Subcutaneous abdominal adipose tissue (tissue), 5 donors: Measurements from ENCODE around the gene FADS6.
"Not testable (repeated sequence)": the region's sequence is repeated elsewhere in the genome, so short reads cannot be mapped to it uniquely, and the experiment has no call there.

Experiments
- H3K27ac ChIP-seq: one replicate; pipeline ENCODE4 v1.7.0; 2013; ENCODE audit warnings: low read depth, mild to moderate bottlenecking, inconsistent platforms, low read length, moderate library complexity
- H3K27me3 ChIP-seq, 5 donors: one replicate each; pipeline ENCODE4 v1.7.0; 2013; ENCODE audit warnings: low read length in 5 of 5, inconsistent platforms in 1 of 5; ENCODE audit not compliant: control insufficient read depth in 5 of 5, insufficient read depth in 4 of 5
- H3K36me3 ChIP-seq, 5 donors: one replicate each; pipeline ENCODE4 v1.7.0; 2013; ENCODE audit warnings: low read length in 5 of 5; ENCODE audit not compliant: control insufficient read depth in 5 of 5, insufficient read depth in 5 of 5
- H3K4me1 ChIP-seq, 5 donors: one replicate each; pipeline ENCODE4 v1.7.0; 2013; ENCODE audit warnings: low read length in 5 of 5, mild to moderate bottlenecking in 3 of 5, moderate library complexity in 1 of 5; ENCODE audit not compliant: control insufficient read depth in 5 of 5, insufficient read depth in 5 of 5
- H3K4me3 ChIP-seq, 5 donors: one replicate each; pipeline ENCODE4 v1.7.0; 2013; ENCODE audit warnings: low read length in 5 of 5, low read depth in 1 of 5
- H3K9ac ChIP-seq, 5 donors: one replicate each; pipeline ENCODE4 v1.7.0; 2013; ENCODE audit warnings: low read length in 5 of 5, mild to moderate bottlenecking in 4 of 5, moderate library complexity in 3 of 5
- H3K9me3 ChIP-seq, 5 donors: one replicate each; pipeline ENCODE4 v1.7.0; 2013; ENCODE audit warnings: low read length in 5 of 5; ENCODE audit not compliant: control insufficient read depth in 5 of 5
- donor health status: healthy.
- donor health status: healthy.
- donor health status: healthy.
- donor health status: healthy.
- donor health status: healthy.

The FADS6 gene

DNA sequence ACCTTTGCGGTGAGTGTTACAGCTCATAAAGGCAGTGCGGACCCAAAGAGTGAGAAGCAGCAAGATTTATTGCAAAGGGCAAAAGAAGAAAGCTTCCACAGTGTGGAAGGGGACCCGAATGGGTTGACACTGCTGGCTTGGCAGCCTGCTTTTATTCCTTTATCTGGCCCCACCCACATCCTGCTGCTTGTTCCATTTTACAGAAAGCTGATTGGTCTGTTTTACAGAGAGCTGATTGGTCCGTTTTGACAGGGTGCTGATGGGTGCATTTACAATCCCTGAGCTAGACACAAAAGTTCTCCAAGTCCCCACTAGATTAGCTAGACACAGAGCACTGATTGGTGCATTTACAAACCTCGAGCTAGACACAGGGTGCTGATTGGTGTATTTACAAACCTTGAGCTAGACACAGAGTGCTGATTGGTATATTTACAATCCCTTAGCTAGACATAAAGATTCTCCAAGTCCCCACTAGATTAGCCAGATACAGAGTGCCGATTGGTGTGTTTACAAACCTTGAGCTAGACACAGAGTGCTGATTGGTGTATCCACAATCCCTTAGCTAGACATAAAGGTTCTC, 12.9 kb upstream of the FADS6 start:
- H3K9ac ChIP-seq, H3K36me3 ChIP-seq, H3K4me1 ChIP-seq, H3K4me3 ChIP-seq, H3K9me3 ChIP-seq, H3K27ac ChIP-seq: not testable (repeated sequence)
- peaks cover 13 to 24% (median 18%) of the 10 kb centered on the region in 5 donors for H3K27me3 ChIP-seq

DNA sequence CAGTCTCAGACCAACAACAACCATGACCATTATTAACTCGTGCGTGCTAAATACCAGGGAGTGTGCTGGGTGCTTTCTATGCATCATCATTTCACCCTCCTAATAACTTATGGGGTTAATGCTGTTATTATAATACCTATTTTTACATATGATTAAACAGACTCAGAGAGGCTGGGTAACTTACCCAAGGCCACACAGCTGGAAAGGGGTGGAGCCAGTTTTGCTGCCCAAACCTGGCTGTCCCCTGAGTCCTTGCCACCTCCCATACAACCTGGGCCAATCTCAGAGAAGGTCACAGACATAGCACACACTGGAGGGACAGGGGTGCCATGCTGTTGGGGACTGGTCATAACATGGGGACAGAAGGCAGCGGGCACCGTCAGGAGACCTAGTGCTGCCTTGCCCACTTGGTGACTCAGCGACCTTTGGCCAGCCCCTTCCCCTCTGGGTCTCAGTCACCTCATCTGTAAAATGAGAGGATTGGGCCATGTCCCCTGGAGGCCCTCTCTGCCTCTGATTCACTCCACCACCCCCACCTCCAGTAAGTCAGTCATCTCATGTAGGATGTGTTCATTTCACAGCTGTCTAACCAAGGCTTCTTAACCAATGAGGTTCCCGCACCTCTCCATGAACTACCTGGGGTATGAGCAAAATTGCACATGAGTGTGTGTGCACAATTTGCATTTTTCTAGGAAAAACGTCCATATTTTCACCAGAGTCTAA, 11.4 kb upstream of the FADS6 start:
- Histone ChIP-seq H3K27ac (no peak overlapping the region), H3K4me1 (no peaks in the 10 kb centered on the region), H3K4me3 (no peak overlapping the region), H3K27me3 (peaks cover 13 to 25% (median 24%) of the 10 kb centered on the region in 5 donors), H3K9me3 (no peaks in the 10 kb centered on the region), H3K9ac (no peak overlapping the region), H3K36me3 (no peaks in the 10 kb centered on the region)

DNA sequence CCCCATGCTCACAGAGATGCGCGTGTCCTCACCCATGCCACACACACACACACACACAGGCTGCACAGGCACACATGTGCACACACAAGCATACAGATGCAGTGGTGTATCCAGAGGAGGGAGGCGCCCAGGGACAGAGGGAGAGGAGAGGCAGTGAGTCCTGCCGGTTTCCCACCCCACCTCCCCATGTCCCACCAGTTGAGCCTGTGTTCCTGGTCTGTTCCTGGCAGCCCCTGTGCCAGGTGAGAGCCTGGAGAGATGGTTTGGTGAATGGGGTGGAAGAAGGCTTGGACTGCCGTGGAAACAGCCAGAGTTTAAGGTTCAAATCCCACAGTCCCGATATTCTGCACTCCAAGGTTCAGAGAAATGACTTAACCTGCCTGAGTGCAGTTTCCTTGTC, 10.2 kb upstream of the FADS6 start:
- Histone ChIP-seq H3K9ac (no peak overlapping the region), H3K4me3 (no peak overlapping the region), H3K9me3 (no peaks in the 10 kb centered on the region), H3K27ac (no peak overlapping the region), H3K27me3 (peaks cover 11 to 25% (median 24%) of the 10 kb centered on the region in 5 donors), H3K4me1 (no peaks in the 10 kb centered on the region), H3K36me3 (no peaks in the 10 kb centered on the region)

DNA sequence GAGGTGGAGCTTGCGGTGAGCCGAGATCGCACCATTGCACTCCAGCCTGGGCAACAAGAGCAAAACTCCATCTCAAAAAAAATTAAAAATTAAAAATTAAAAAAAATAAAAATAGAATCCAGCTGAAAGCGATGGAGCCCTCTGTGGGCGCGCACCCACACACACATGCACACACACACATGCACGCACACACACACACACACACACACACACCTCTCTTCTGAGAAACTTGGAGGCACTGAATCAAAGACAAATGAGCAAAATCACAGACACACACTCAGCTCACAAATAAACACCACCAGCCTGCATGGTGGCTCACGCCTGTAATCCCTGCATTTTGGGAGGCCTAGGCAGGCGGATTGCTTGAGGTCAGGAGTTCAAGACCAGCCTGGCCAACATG, 9.6 kb upstream of the FADS6 start:
- H3K4me3 ChIP-seq = no peak overlapping the region
- no peak overlapping the region for H3K9ac ChIP-seq
- H3K27ac ChIP-seq = no peak overlapping the region
- H3K27me3 ChIP-seq = peaks cover 11 to 25% (median 24%) of the 10 kb centered on the region in 5 donors
- H3K4me1 ChIP-seq = no peaks in the 10 kb centered on the region
- H3K36me3 ChIP-seq = no peaks in the 10 kb centered on the region
- no peaks in the 10 kb centered on the region for H3K9me3 ChIP-seq

DNA sequence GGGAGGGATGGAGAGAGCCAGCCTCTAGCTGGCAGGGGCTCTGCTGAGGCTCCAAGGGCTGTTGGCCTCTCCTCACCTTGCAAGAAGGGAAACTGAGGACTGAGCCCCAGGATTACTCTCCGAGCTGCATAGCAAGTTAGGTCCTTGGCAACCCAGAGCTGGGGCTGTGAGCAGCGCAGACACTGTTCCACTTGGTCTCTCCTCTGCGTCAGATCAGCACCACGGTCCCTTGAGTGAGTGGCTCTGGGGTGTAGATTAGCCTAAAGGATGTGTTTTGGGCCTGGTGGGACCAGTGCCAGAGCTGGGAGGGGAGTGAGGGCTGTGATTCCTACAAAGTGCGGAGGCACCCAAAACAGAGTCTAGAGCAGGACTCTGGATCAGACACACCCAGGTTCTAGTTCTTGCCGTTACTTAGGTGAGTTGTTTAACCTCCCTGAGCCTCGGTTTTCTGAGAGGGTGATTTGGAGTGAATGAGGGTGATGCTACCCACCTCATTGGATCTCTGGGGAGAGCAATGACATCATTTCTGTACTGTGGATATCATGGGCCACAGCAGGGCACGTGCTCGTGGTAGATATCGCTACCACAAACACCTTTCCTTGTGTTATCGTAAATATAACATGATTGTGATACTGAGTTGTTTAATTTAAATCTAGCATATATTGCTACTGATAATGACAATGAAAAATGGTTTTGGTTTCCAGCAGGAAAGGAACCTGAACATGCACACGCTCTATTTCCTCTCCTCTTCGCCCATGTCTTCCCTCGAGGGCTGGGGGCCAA, 8.1 kb upstream of the FADS6 start:
- H3K27me3 ChIP-seq = peaks cover 11 to 27% (median 24%) of the 10 kb centered on the region in 5 donors
- no peaks in the 10 kb centered on the region for H3K4me1 ChIP-seq
- H3K36me3 ChIP-seq = no peaks in the 10 kb centered on the region
- no peak overlapping the region for H3K4me3 ChIP-seq
- H3K27ac ChIP-seq = no peak overlapping the region
- no peaks in the 10 kb centered on the region for H3K9me3 ChIP-seq
- H3K9ac ChIP-seq = no peak overlapping the region

DNA sequence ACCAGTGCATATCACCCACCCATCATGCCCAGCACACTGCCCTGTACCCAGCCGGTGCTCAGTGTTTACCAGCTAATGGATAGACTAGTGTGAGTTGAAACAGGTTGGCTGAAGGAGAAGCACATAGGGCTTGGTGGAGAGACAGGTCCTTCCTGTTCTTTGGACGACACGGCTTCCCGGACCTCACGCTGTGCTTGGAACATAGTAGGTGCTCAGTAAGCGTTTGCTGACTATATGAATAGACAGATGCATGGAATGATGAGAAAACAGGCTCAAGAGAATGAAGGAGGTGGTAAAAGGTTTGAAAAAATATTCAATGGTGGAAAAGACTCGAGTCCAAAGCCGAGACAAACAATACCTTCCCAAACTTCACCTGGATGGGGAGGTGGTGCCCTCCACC, 6.8 kb upstream of the FADS6 start:
- H3K4me3 ChIP-seq = no peak overlapping the region
- H3K27ac ChIP-seq = no peak overlapping the region
- H3K9me3 ChIP-seq = no peaks in the 10 kb centered on the region
- H3K36me3 ChIP-seq = no peaks in the 10 kb centered on the region
- H3K27me3 ChIP-seq = peaks cover 11 to 28% (median 24%) of the 10 kb centered on the region in 5 donors
- H3K9ac ChIP-seq = no peak overlapping the region
- H3K4me1 ChIP-seq = no peaks in the 10 kb centered on the region

DNA sequence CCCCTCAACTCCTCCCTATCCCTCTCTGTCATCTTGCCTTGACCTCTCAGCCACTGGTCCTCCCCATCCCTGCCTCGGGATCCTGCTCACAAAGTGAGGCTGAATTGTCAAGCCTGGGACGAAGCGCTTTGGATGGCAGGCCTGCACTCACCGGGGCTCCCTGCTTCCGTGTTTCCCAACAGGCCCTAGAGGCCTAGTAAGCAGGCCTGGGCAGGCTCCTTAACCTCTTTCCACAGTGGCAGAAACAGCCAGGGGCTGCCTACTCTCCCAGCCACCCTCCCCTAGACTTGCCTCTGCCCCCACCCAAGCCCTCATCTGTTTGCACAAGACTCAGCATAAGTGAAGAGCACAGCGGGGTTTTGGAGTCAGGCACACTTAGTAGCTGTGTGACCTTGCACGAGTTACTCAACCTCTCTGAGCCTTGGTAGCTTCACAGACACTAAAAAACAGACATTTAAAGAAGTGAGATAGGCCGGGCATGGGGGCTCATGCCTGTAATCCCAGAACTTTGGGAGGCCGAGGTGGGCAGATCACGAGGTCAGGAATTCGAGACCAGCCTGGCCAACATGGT, 5.0 kb upstream of the FADS6 start:
- Histone ChIP-seq H3K9ac (no peak overlapping the region), H3K4me3 (no peak overlapping the region), H3K27ac (no peak overlapping the region), H3K4me1 (peaks cover 0 to 6% (median 5%) of the 10 kb centered on the region in 5 donors), H3K9me3 (no peaks in the 10 kb centered on the region), H3K27me3 (peaks cover 15 to 30% (median 22%) of the 10 kb centered on the region in 5 donors), H3K36me3 (no peaks in the 10 kb centered on the region)

DNA sequence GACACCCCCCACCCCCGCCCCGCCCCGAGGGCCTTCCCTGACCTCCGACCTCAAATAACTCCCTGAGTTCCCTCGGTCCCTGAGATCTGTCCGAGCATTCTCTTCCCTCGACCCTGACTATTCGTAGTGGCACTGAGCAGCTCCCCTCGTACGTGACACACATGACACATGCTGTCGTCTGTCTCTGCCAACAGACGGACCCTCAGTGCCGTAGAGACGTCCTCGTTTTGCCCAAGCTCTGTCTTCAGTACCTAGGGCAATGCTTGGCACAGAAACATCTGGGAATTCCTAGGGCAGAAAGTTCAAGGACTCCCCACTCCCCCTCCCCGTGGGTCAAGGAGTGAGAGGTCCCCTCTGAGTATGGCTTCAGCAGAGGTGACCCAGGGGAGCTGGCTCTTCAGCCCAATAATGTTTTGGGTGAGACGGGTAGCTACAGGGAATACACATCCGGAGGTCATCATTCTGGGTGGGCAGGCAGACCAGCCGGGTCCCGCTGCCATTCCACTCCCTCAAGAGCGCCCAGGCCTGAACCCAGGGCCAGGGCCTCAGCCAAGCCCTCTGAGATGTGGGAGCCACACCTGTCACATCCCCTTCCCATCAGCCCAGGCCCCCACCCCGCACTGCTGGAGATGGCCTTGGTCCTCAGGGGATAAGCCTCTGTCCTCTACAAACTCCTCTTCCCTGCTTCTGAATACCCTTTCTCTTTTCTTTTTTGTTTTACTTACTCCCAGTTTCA, 671 bp upstream of the FADS6 start:
- Histone ChIP-seq H3K4me1 (peaks cover 0 to 13% (median 11%) of the 10 kb centered on the region in 5 donors), H3K36me3 (no peaks in the 10 kb centered on the region), H3K27me3 (peaks cover 27 to 48% (median 39%) of the 10 kb centered on the region in 5 donors), H3K4me3 (peak overlapping the region in 2 of 5 donors; percentile 41 to 57), H3K9me3 (no peaks in the 10 kb centered on the region), H3K9ac (no peak overlapping the region), H3K27ac (no peak overlapping the region)

DNA sequence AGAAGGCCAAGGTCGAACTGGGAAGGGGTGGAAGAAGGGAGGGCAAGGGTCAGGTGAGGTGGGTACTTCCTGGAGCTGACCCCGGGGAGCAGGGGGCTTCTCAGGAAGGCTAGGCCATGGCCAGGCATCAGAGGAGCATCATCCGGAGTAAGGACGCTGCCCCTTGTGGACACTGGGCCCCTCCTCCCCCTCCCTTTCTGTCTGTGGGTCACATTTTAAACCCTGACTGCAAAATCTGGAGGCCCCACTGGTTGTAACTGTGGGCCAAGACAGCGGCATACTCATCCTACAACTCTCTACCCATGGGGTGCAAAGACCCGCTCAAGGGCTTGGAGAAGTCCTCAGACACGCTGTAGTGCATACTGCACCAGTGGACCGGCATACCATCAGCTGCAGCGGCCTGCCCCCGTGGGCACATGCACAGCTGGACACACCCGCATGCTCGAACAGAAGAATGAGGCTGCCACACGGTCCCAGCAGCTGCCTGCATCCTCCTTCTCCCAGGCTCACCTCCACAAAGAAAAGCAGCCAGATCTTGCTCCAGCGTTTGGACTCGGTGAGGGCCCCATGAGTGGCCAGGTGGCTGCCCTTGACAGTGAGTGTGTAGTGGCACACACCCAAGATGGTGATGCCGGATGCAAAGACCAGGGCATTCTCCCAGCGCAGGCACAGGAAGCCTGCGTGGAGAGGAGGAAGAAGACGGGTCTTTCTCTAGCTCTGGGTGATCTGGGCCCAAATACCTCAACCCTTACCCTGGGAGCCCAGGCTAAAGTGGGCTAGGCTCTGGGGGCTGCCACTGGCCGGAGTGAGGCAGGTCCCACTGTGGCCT, 1.2 kb downstream of the FADS6 start:
- Histone ChIP-seq H3K36me3 (no peaks in the 10 kb centered on the region), H3K9me3 (no peaks in the 10 kb centered on the region), H3K27me3 (peaks cover 37 to 56% (median 45%) of the 10 kb centered on the region in 5 donors), H3K4me3 (no peak overlapping the region), H3K9ac (no peak overlapping the region), H3K4me1 (peaks cover 0 to 13% (median 11%) of the 10 kb centered on the region in 5 donors), H3K27ac (no peak overlapping the region)
